RWPE2 (cell line): ENCODE results near the gene CASK.

Experiments used
- ATAC-seq: fragments of 200-7000 bp; cut with Tn5 transposase; 3 replicates; pipeline ENCODE4 v1.9.1; 2021; ENCODE audit warnings: low read depth
- DNase-seq: peaks from one replicate; pipeline ENCODE4 v3.0.0-alpha.2; 2020; ENCODE audit warnings: low spot score
- H3K27ac ChIP-seq: fragments of 450-650 bp; 2 replicates; pipeline ENCODE4 v1.5.1; 2017; ENCODE audit warnings: mild to moderate bottlenecking; ENCODE audit not compliant: poor library complexity, severe bottlenecking
- H3K27me3 ChIP-seq: fragments of 250-450 bp; sonication (Bioruptor Pico); 2 replicates; pipeline ENCODE4 v1.5.1; 2021; ENCODE audit warnings: mild to moderate bottlenecking, moderate library complexity; ENCODE audit not compliant: insufficient read depth, poor library complexity, severe bottlenecking
- H3K36me3 ChIP-seq: fragments of 250-450 bp; sonication (Bioruptor Pico); 2 replicates; pipeline ENCODE4 v1.5.1; 2020; ENCODE audit warnings: low read depth, mild to moderate bottlenecking, moderate library complexity
- H3K4me1 ChIP-seq: fragments of 250-450 bp; sonication (Bioruptor Pico); 2 replicates; pipeline ENCODE4 v1.5.1; 2021; ENCODE audit warnings: mild to moderate bottlenecking, moderate library complexity; ENCODE audit not compliant: insufficient read depth, poor library complexity, severe bottlenecking
- H3K4me3 ChIP-seq: fragments of 250-450 bp; sonication (Bioruptor Pico); 2 replicates; pipeline ENCODE4 v1.5.1; 2021; ENCODE audit warnings: mild to moderate bottlenecking, moderate library complexity; ENCODE audit not compliant: severe bottlenecking
- H3K9me3 ChIP-seq: fragments of 250-450 bp; sonication (Bioruptor Pico); 2 replicates; pipeline ENCODE4 v1.5.1; 2021; ENCODE audit warnings: mild to moderate bottlenecking, moderate library complexity; ENCODE audit not compliant: severe bottlenecking
- CTCF ChIP-seq: fragments of 450-650 bp; IDR thresholded peaks from one replicate; pipeline ENCODE4 v1.5.1; 2017; ENCODE audit warnings: mild to moderate bottlenecking, moderate library complexity; ENCODE audit not compliant: poor library complexity, severe bottlenecking

Gene CASK

GRCh38 chrX:41960142-41960541 lies 36.8 kb upstream of the CASK start:
- no peaks in the 10 kb centered on the region for H3K9me3 ChIP-seq
- no peak overlapping the region for H3K27ac ChIP-seq
- no peaks in the 10 kb centered on the region for H3K4me1 ChIP-seq
- no peaks in the 10 kb centered on the region for H3K36me3 ChIP-seq
- TF ChIP-seq CTCF = no peak
- DNase-seq (no peak), ATAC-seq (no peak)
- H3K4me3 ChIP-seq = no peak overlapping the region
- no peaks in the 10 kb centered on the region for H3K27me3 ChIP-seq

GRCh38 chrX:41958861-41959260 lies 35.5 kb upstream of the CASK start:
- no peak for TF ChIP-seq CTCF
- Histone ChIP-seq H3K36me3 (no peaks in the 10 kb centered on the region), H3K27me3 (no peaks in the 10 kb centered on the region), H3K4me3 (no peak overlapping the region), H3K27ac (no peak overlapping the region), H3K9me3 (no peaks in the 10 kb centered on the region), H3K4me1 (no peaks in the 10 kb centered on the region)
- ATAC-seq = no peak
- no peak for DNase-seq

GRCh38 chrX:41956027-41956426 lies 32.7 kb upstream of the CASK start:
- Histone ChIP-seq H3K9me3 (no peaks in the 10 kb centered on the region), H3K36me3 (no peaks in the 10 kb centered on the region), H3K4me1 (no peaks in the 10 kb centered on the region), H3K27me3 (no peaks in the 10 kb centered on the region), H3K27ac (no peak overlapping the region), H3K4me3 (no peak overlapping the region)
- TF ChIP-seq CTCF = no peak
- DNase-seq = no peak
- no peak for ATAC-seq

- Histone ChIP-seq H3K4me3 (no peak overlapping the region), H3K4me1 (no peaks in the 10 kb centered on the region), H3K36me3 (no peaks in the 10 kb centered on the region), H3K27ac (no peak overlapping the region), H3K27me3 (no peaks in the 10 kb centered on the region), H3K9me3 (no peaks in the 10 kb centered on the region)
- ATAC-seq (no peak), DNase-seq (no peak)
- TF ChIP-seq CTCF = no peak
These were observed 28.7 kb upstream of the CASK start for GRCh38 chrX:41952102-41952501.

- DNase-seq (no peak), ATAC-seq (no peak)
- no peaks in the 10 kb centered on the region for H3K9me3 ChIP-seq
- H3K36me3 ChIP-seq = no peaks in the 10 kb centered on the region
- no peaks in the 10 kb centered on the region for H3K27me3 ChIP-seq
- no peak overlapping the region for H3K4me3 ChIP-seq
- TF ChIP-seq CTCF = no peak
- no peaks in the 10 kb centered on the region for H3K4me1 ChIP-seq
- no peak overlapping the region for H3K27ac ChIP-seq
These were observed 23.7 kb upstream of the CASK start for GRCh38 chrX:41946989-41947612.
